OCI-LY1 (cell line): Measurements from ENCODE around the gene HIP1R.

Experiments
- H2AFZ ChIP-seq: fragments of 200-600 bp; sonication (generic), shearing (Covaris generic); 2 replicates; pipeline ENCODE4 v1.6.0; 2014; ENCODE audit warnings: antibody characterized with exemption, mild to moderate bottlenecking, low read length
- H3F3A ChIP-seq: fragments of 200-600 bp; sonication (generic), shearing (Covaris generic); 2 replicates; pipeline ENCODE4 v1.6.0; 2014; ENCODE audit warnings: mild to moderate bottlenecking, antibody characterized with exemption, low read length, moderate library complexity; ENCODE audit not compliant: insufficient read depth
- H3K27ac ChIP-seq: fragments of 200-600 bp; sonication (generic); 2 replicates; pipeline ENCODE4 v1.5.1; 2014; ENCODE audit warnings: low read length, mixed run types, mild to moderate bottlenecking, low read depth; ENCODE audit not compliant: poor library complexity, severe bottlenecking
- H3K27me3 ChIP-seq: fragments of 200-600 bp; sonication (generic); 2 replicates; pipeline ENCODE4 v1.6.0; 2014; ENCODE audit warnings: antibody characterized with exemption, mild to moderate bottlenecking, low read length, moderate library complexity; ENCODE audit not compliant: insufficient read depth
- H3K36me3 ChIP-seq: fragments of 200-600 bp; sonication (generic); 2 replicates; pipeline ENCODE4 v1.6.1; 2014; ENCODE audit warnings: mild to moderate bottlenecking, antibody characterized with exemption, low read length, moderate library complexity, mixed read lengths; ENCODE audit not compliant: insufficient read depth
- H3K4me1 ChIP-seq: fragments of 200-600 bp; sonication (generic); 2 replicates; pipeline ENCODE4 v1.5.1; 2014; ENCODE audit warnings: mild to moderate bottlenecking, low read length, moderate library complexity; ENCODE audit not compliant: insufficient read depth, severe bottlenecking
- H3K4me2 ChIP-seq: fragments of 200-600 bp; sonication (generic), shearing (Covaris generic); 2 replicates; pipeline ENCODE4 v1.6.1; 2014; ENCODE audit warnings: low read length
- H3K4me3 ChIP-seq: fragments of 200-600 bp; sonication (generic); 2 replicates; pipeline ENCODE4 v1.5.1; 2014; ENCODE audit warnings: low read length, low read depth, mild to moderate bottlenecking, mixed read lengths; ENCODE audit not compliant: poor library complexity, severe bottlenecking
- H3K79me2 ChIP-seq: fragments of 200-600 bp; shearing (Covaris generic); 2 replicates; pipeline ENCODE4 v1.6.1; 2016; ENCODE audit warnings: mixed run types, low read length, mixed read lengths; ENCODE audit not compliant: insufficient read depth
- H3K9ac ChIP-seq: fragments of 200-600 bp; sonication (generic), shearing (Covaris generic); 2 replicates; pipeline ENCODE4 v1.6.1; 2014; ENCODE audit warnings: mild to moderate bottlenecking, low read length, mixed read lengths
- H3K9me2 ChIP-seq: fragments of 200-600 bp; sonication (generic), shearing (Covaris generic); 2 replicates; pipeline ENCODE4 v1.6.1; 2014; ENCODE audit warnings: low read depth, mild to moderate bottlenecking, low read length, mixed read lengths
- H3K9me3 ChIP-seq: fragments of 200-600 bp; shearing (Covaris generic); 2 replicates; pipeline ENCODE4 v1.6.1; 2014; ENCODE audit warnings: low read length, mixed read lengths
- H4K20me1 ChIP-seq: fragments of 200-600 bp; sonication (generic), shearing (Covaris generic); 2 replicates; pipeline ENCODE4 v1.6.0; 2016; ENCODE audit warnings: mild to moderate bottlenecking, low read length; ENCODE audit not compliant: insufficient read depth
- EZH2 ChIP-seq: fragments of 200-600 bp; sonication (generic), shearing (Covaris generic); IDR thresholded peaks from 2 replicates; pipeline ENCODE4 v1.8.0; 2017; ENCODE audit warnings: borderline replicate concordance, mixed run types, mild to moderate bottlenecking, antibody characterized with exemption, low read length, moderate library complexity, mixed read lengths
- TF ChIP-seq, protein P1 (sequence below): fragments of 200-600 bp; sonication (generic), shearing (Covaris generic); IDR thresholded peaks from 2 replicates; pipeline ENCODE4 v1.5.1; 2017; ENCODE audit warnings: mild to moderate bottlenecking, antibody characterized with exemption, low read length, moderate library complexity, mixed read lengths

Gene HIP1R

GRCh38 chr12:122856999-122857671 lies 21.9 kb downstream of the HIP1R start:
- Histone ChIP-seq H3K9me2 (no peaks in the 10 kb centered on the region), H3K4me3 (no peak overlapping the region), H3F3A (no peaks in the 10 kb centered on the region), H2AFZ (no peak overlapping the region), H3K79me2 (no peaks in the 10 kb centered on the region), H3K36me3 (peaks cover 30% of the 10 kb centered on the region), H3K4me1 (no peaks in the 10 kb centered on the region), H3K9me3 (no peaks in the 10 kb centered on the region), H3K27ac (no peak overlapping the region), H3K4me2 (no peak overlapping the region), H3K9ac (no peak overlapping the region), H4K20me1 (no peaks in the 10 kb centered on the region), H3K27me3 (no peaks in the 10 kb centered on the region)
- TF ChIP-seq, protein P1, sequence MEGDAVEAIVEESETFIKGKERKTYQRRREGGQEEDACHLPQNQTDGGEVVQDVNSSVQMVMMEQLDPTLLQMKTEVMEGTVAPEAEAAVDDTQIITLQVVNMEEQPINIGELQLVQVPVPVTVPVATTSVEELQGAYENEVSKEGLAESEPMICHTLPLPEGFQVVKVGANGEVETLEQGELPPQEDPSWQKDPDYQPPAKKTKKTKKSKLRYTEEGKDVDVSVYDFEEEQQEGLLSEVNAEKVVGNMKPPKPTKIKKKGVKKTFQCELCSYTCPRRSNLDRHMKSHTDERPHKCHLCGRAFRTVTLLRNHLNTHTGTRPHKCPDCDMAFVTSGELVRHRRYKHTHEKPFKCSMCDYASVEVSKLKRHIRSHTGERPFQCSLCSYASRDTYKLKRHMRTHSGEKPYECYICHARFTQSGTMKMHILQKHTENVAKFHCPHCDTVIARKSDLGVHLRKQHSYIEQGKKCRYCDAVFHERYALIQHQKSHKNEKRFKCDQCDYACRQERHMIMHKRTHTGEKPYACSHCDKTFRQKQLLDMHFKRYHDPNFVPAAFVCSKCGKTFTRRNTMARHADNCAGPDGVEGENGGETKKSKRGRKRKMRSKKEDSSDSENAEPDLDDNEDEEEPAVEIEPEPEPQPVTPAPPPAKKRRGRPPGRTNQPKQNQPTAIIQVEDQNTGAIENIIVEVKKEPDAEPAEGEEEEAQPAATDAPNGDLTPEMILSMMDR, result no peak

DNA sequence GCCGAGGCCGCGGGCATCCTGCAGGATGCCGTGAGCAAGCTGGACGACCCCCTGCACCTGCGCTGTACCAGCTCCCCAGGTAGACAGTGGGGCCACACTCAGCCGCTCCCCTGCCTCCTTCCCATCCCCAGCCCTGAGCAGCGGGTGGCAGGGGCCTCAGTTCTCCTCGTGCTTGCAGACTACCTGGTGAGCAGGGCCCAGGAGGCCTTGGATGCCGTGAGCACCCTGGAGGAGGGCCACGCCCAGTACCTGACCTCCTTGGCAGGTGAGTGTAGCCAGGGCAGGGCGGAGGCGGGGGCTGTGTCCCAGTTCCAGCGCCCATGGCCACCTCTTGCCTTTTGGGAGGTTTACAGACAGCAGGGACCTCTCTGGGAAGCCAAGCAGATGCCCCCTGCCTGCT lies 22.9 kb downstream of the HIP1R start:
- H3F3A ChIP-seq, result no peaks in the 10 kb centered on the region
- no peaks in the 10 kb centered on the region for H3K27me3 ChIP-seq
- no peak overlapping the region for H3K27ac ChIP-seq
- no peaks in the 10 kb centered on the region for H3K4me1 ChIP-seq
- H3K4me2 ChIP-seq, result no peak overlapping the region
- no peaks in the 10 kb centered on the region for H3K9me2 ChIP-seq
- no peak overlapping the region for H2AFZ ChIP-seq
- H3K9ac ChIP-seq, result no peak overlapping the region
- peaks cover 30% of the 10 kb centered on the region for H3K36me3 ChIP-seq
- no peaks in the 10 kb centered on the region for H3K9me3 ChIP-seq
- TF ChIP-seq, protein P1, result no peak
- no peak for TF ChIP-seq EZH2
- no peaks in the 10 kb centered on the region for H3K79me2 ChIP-seq
- H3K4me3 ChIP-seq, result no peak overlapping the region
- no peaks in the 10 kb centered on the region for H4K20me1 ChIP-seq

- Histone ChIP-seq H3K4me3 (no peak overlapping the region), H3K79me2 (no peaks in the 10 kb centered on the region), H3F3A (no peaks in the 10 kb centered on the region), H3K36me3 (peaks cover 30% of the 10 kb centered on the region), H3K4me2 (no peak overlapping the region), H2AFZ (no peak overlapping the region), H3K9ac (no peak overlapping the region), H3K4me1 (no peaks in the 10 kb centered on the region), H3K27me3 (no peaks in the 10 kb centered on the region), H4K20me1 (no peaks in the 10 kb centered on the region), H3K9me3 (no peaks in the 10 kb centered on the region), H3K9me2 (no peaks in the 10 kb centered on the region), H3K27ac (no peak overlapping the region)
- no peak for TF ChIP-seq EZH2
- TF ChIP-seq, protein P1, result no peak
Measured at GRCh38 chr12:122858591-122859302, 23.5 kb downstream of the HIP1R start.
